HL-60 (cell line): ENCODE data around the gene TNFRSF1B.

Experiments used
- TF ChIP-seq, protein P1 (sequence below): IDR thresholded peaks from one replicate; pipeline ENCODE4 v1.5.1; 2011; ENCODE audit warnings: low read length, control low read depth, inconsistent platforms; ENCODE audit not compliant: insufficient read depth
- TF ChIP-seq, protein P2 (sequence below): IDR thresholded peaks from 2 replicates; pipeline ENCODE4 v1.6.1; 2012; ENCODE audit warnings: low read depth; ENCODE audit not compliant: insufficient replicate concordance

DNA sequence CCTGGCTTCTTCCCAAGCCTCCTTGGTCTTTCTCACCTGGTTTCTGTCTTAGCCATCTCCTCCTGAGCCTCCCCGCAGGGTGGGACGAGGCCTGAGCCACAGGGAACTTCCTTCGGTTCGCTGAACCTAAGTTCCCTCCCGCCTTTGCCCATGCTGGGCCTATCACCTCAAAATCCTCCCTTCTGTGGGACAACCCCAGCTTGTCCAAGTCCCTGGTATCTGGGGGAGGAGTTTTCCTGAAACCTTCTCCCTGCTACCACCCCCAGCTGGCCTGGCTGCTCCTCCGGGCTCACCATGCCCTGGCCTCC lies 35.4 kb downstream of the TNFRSF1B start:
- TF ChIP-seq, protein P1, sequence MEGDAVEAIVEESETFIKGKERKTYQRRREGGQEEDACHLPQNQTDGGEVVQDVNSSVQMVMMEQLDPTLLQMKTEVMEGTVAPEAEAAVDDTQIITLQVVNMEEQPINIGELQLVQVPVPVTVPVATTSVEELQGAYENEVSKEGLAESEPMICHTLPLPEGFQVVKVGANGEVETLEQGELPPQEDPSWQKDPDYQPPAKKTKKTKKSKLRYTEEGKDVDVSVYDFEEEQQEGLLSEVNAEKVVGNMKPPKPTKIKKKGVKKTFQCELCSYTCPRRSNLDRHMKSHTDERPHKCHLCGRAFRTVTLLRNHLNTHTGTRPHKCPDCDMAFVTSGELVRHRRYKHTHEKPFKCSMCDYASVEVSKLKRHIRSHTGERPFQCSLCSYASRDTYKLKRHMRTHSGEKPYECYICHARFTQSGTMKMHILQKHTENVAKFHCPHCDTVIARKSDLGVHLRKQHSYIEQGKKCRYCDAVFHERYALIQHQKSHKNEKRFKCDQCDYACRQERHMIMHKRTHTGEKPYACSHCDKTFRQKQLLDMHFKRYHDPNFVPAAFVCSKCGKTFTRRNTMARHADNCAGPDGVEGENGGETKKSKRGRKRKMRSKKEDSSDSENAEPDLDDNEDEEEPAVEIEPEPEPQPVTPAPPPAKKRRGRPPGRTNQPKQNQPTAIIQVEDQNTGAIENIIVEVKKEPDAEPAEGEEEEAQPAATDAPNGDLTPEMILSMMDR, result no peak
- TF ChIP-seq, protein P2, sequence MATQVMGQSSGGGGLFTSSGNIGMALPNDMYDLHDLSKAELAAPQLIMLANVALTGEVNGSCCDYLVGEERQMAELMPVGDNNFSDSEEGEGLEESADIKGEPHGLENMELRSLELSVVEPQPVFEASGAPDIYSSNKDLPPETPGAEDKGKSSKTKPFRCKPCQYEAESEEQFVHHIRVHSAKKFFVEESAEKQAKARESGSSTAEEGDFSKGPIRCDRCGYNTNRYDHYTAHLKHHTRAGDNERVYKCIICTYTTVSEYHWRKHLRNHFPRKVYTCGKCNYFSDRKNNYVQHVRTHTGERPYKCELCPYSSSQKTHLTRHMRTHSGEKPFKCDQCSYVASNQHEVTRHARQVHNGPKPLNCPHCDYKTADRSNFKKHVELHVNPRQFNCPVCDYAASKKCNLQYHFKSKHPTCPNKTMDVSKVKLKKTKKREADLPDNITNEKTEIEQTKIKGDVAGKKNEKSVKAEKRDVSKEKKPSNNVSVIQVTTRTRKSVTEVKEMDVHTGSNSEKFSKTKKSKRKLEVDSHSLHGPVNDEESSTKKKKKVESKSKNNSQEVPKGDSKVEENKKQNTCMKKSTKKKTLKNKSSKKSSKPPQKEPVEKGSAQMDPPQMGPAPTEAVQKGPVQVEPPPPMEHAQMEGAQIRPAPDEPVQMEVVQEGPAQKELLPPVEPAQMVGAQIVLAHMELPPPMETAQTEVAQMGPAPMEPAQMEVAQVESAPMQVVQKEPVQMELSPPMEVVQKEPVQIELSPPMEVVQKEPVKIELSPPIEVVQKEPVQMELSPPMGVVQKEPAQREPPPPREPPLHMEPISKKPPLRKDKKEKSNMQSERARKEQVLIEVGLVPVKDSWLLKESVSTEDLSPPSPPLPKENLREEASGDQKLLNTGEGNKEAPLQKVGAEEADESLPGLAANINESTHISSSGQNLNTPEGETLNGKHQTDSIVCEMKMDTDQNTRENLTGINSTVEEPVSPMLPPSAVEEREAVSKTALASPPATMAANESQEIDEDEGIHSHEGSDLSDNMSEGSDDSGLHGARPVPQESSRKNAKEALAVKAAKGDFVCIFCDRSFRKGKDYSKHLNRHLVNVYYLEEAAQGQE, result no peak
